Measurements from ENCODE around the gene DUSP14. TPM values are rescaled to one million over a fixed set of nuclear protein-coding genes. Genes with fewer than 3 reads are reported as not detected.
A peak's percentile ranks its signal among the peaks of the same experiment; 100 is the strongest.
"Not testable (repeated sequence)": the region's sequence is repeated elsewhere in the genome, so short reads cannot be mapped to it uniquely, and the experiment has no call there.

Gene DUSP14
- 19.4 TPM for polyA plus RNA-seq (2013, experiment 1 of 4)
- 19.7 TPM for polyA plus RNA-seq (2013, experiment 2 of 4)
- polyA plus RNA-seq (2013, experiment 3 of 4), result 18.6 TPM
- 19.7 TPM for polyA plus RNA-seq (2013, experiment 4 of 4)

DNA sequence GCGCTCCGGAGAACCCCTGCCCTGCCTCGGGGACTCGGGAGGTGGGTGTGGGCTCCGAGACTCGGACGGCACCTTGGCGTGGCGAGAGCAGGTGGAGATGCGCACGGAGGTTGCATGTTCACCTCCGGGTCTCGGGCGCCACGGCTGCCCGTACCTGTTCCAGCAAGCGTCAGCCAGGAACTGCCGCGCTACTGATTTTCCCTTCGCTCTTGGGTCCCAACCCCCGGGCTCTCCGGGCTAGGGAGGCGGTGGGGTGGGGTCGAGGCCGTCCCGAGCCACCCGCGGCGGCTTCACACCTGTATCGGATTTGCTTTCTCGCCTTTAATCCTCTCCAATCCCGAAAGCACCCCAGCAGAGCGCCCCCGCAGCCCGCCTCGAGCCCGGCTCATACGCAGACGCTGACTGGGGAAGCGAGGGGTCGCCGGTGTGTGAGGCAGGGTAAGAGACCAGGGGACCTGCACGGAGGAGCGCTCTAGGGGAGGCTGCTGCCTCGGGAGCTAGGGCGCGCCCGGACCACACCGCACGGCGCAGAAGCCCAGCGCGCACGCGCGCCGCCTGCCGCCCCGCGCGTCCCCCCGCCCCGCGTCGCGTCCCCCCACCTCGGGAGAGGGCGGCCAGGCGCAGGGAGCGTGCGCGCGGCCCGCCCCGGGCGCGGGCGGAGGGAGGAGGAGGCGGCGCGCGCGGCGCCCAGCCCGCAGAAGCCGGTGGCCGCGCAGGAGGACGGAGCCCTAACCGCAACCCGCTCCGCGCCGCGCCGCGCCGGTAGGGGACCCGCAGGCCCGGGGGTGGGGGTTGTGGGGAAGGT lies at the start of gene DUSP14:
DUSP14 (plus strand) TSS at position 695 of the 805 bp plus-strand sequence. CDS start 22,382 bp downstream, outside the sequence.
- peaks cover 28% of the 10 kb centered on the region for H3K27me3 ChIP-seq (ENCODE audit: control insufficient read depth, insufficient read depth, low read length, poor library complexity, severe bottlenecking)
- peaks cover 24% of the 10 kb centered on the region for H3K4me1 ChIP-seq (ENCODE audit: control insufficient read depth, insufficient read depth, low read length)
- no peaks in the 10 kb centered on the region for H3K36me3 ChIP-seq (ENCODE audit: control insufficient read depth, insufficient read depth, low read length)
- no peak within 1 kb of the TSS for H3K27ac ChIP-seq (ENCODE audit: insufficient read depth, low read depth, low read length, poor library complexity, severe bottlenecking)
- no peaks in the 10 kb centered on the region for H3K9me3 ChIP-seq (ENCODE audit: control insufficient read depth, low read length)
- WGBS, 2 experiments, result 0 to 1% methylated on average over 99 of the region's 100 CpGs
- peak within 1 kb of the TSS; percentile 73 for H3K4me3 ChIP-seq (ENCODE audit: insufficient read depth, low read depth, low read length)

- Histone ChIP-seq H3K27me3 (ENCODE audit: control insufficient read depth, insufficient read depth, low read length, poor library complexity, severe bottlenecking) (no peaks in the 10 kb centered on the region), H3K27ac (ENCODE audit: insufficient read depth, low read depth, low read length, poor library complexity, severe bottlenecking) (no peak overlapping the region), H3K36me3 (ENCODE audit: control insufficient read depth, insufficient read depth, low read length) (peaks cover 18% of the 10 kb centered on the region), H3K9me3 (ENCODE audit: control insufficient read depth, low read length) (no peaks in the 10 kb centered on the region), H3K4me1 (ENCODE audit: control insufficient read depth, insufficient read depth, low read length) (no peaks in the 10 kb centered on the region), H3K4me3 (ENCODE audit: insufficient read depth, low read depth, low read length) (no peak overlapping the region)
- 95 to 99% methylated on average over 2 of the region's 2 CpGs for WGBS, 2 experiments
Observed at GRCh38 chr17:37440424-37440823, 49.3 kb upstream of the DUSP14 start.

DNA sequence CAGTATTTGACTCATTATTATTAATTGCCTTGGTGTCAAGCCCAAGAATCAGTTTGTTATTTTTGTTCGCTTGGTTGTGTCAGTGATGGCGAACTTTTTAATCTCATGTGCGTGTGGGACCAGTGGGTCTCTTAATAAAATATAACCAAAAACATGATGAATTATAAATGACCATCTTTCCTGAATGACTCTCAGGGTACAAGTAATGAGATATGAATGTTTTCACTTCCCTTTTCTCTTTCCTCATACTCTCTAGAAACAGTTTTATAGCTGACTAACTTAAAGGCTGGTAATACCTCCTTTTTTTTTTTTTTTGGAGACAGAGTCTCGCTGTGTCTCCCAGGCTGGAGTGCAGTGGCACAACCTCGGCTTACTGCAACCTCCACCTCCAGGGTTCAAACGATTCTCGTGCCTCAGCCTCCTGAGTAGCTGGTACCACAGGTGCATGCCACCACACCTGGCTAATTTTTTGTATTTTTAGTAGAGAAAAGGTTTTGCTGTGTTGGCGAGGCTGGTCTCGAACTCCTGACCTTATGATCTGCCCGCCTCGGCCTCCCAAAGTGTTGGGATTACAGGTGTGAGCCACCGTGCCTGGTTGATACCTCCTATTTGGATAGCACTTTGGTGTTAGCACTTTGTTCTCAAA lies 48.2 kb upstream of the DUSP14 start:
- H3K27me3 ChIP-seq (ENCODE audit: control insufficient read depth, insufficient read depth, low read length, poor library complexity, severe bottlenecking); H3K27ac ChIP-seq (ENCODE audit: insufficient read depth, low read depth, low read length, poor library complexity, severe bottlenecking); H3K4me1 ChIP-seq (ENCODE audit: control insufficient read depth, insufficient read depth, low read length); H3K9me3 ChIP-seq (ENCODE audit: control insufficient read depth, low read length); H3K4me3 ChIP-seq (ENCODE audit: insufficient read depth, low read depth, low read length): not testable (repeated sequence)
- 92 to 96% methylated on average over 12 of the region's 12 CpGs for WGBS, 2 experiments
- peaks cover 18% of the 10 kb centered on the region for H3K36me3 ChIP-seq (ENCODE audit: control insufficient read depth, insufficient read depth, low read length)

GRCh38 chr17:37446027-37446426 lies 43.7 kb upstream of the DUSP14 start:
- Histone ChIP-seq H3K27me3 (ENCODE audit: control insufficient read depth, insufficient read depth, low read length, poor library complexity, severe bottlenecking) (no peaks in the 10 kb centered on the region), H3K9me3 (ENCODE audit: control insufficient read depth, low read length) (no peaks in the 10 kb centered on the region), H3K4me1 (ENCODE audit: control insufficient read depth, insufficient read depth, low read length) (peaks cover 8% of the 10 kb centered on the region), H3K36me3 (ENCODE audit: control insufficient read depth, insufficient read depth, low read length) (peaks cover 16% of the 10 kb centered on the region), H3K4me3 (ENCODE audit: insufficient read depth, low read depth, low read length) (no peak overlapping the region), H3K27ac (ENCODE audit: insufficient read depth, low read depth, low read length, poor library complexity, severe bottlenecking) (no peak overlapping the region)
- 68 to 71% methylated on average over 3 of the region's 4 CpGs for WGBS, 2 experiments

DNA sequence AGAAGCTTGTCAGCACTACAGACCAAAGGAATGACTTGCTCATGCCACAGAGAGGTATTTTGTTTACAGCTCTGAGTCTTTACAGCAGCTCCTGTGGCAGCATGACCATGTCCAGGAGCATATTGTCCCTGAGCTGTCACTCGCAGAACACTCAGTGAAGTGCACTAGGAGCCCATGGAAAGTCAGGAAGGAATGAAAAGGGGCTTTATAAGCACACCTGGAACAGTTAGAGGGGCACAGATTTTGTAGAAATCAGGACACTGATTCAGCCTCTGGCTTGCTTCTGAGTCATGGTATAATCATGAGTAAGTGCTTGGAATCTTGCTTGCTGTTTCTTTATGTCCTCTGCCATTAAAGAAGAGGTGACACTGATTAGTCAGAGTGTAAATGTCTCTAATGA lies 42.0 kb upstream of the DUSP14 start:
- Histone ChIP-seq H3K4me3 (ENCODE audit: insufficient read depth, low read depth, low read length) (no peak overlapping the region), H3K27me3 (ENCODE audit: control insufficient read depth, insufficient read depth, low read length, poor library complexity, severe bottlenecking) (no peaks in the 10 kb centered on the region), H3K9me3 (ENCODE audit: control insufficient read depth, low read length) (no peaks in the 10 kb centered on the region), H3K4me1 (ENCODE audit: control insufficient read depth, insufficient read depth, low read length) (peaks cover 8% of the 10 kb centered on the region), H3K27ac (ENCODE audit: insufficient read depth, low read depth, low read length, poor library complexity, severe bottlenecking) (no peak overlapping the region), H3K36me3 (ENCODE audit: control insufficient read depth, insufficient read depth, low read length) (peaks cover 10% of the 10 kb centered on the region)
- WGBS, 2 experiments, result 93 to 98% methylated on average over 1 of the region's 1 CpG

DNA sequence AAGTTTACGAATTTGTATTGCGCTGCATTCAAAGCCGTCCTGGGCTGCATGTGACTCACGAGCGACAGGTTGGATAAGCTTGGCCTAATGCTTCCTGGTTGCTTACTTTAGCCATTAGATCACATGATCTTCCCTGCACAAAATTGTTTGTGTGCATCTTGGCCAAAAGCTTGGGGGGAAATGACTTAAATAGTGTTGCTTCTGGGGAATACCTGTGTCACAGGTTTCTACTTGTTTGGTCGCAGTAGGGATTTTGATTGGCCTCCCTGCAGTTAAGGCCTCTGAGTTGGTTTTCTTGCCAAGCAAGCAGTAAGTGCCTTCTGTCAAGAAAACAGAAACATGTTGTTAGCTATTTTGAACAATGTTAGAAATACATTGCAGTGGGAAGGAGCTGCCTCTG lies 39.6 kb upstream of the DUSP14 start:
- no peaks in the 10 kb centered on the region for H3K27me3 ChIP-seq (ENCODE audit: control insufficient read depth, insufficient read depth, low read length, poor library complexity, severe bottlenecking)
- H3K27ac ChIP-seq (ENCODE audit: insufficient read depth, low read depth, low read length, poor library complexity, severe bottlenecking), result no peak overlapping the region
- peaks cover 8% of the 10 kb centered on the region for H3K4me1 ChIP-seq (ENCODE audit: control insufficient read depth, insufficient read depth, low read length)
- H3K9me3 ChIP-seq (ENCODE audit: control insufficient read depth, low read length), result no peaks in the 10 kb centered on the region
- 90 to 96% methylated on average over 6 of the region's 6 CpGs for WGBS, 2 experiments
- peaks cover 5% of the 10 kb centered on the region for H3K36me3 ChIP-seq (ENCODE audit: control insufficient read depth, insufficient read depth, low read length)
- no peak overlapping the region for H3K4me3 ChIP-seq (ENCODE audit: insufficient read depth, low read depth, low read length)

- not testable (repeated sequence) for H3K27me3 ChIP-seq (ENCODE audit: control insufficient read depth, insufficient read depth, low read length, poor library complexity, severe bottlenecking); H3K36me3 ChIP-seq (ENCODE audit: control insufficient read depth, insufficient read depth, low read length); H3K9me3 ChIP-seq (ENCODE audit: control insufficient read depth, low read length); H3K4me3 ChIP-seq (ENCODE audit: insufficient read depth, low read depth, low read length); H3K27ac ChIP-seq (ENCODE audit: insufficient read depth, low read depth, low read length, poor library complexity, severe bottlenecking); H3K4me1 ChIP-seq (ENCODE audit: control insufficient read depth, insufficient read depth, low read length)
- WGBS, 2 experiments, result 0% methylated on average over 1 of the region's 3 CpGs; no CpG with 5 or more reads in 1 of the 2 experiments
Observed at GRCh38 chr17:37457801-37458200, 31.9 kb upstream of the DUSP14 start.

GRCh38 chr17:37458805-37459204 lies 30.9 kb upstream of the DUSP14 start:
- H3K9me3 ChIP-seq (ENCODE audit: control insufficient read depth, low read length), result no peaks in the 10 kb centered on the region
- H3K4me3 ChIP-seq (ENCODE audit: insufficient read depth, low read depth, low read length), result no peak overlapping the region
- H3K27ac ChIP-seq (ENCODE audit: insufficient read depth, low read depth, low read length, poor library complexity, severe bottlenecking), result no peak overlapping the region
- H3K27me3 ChIP-seq (ENCODE audit: control insufficient read depth, insufficient read depth, low read length, poor library complexity, severe bottlenecking), result no peaks in the 10 kb centered on the region
- H3K4me1 ChIP-seq (ENCODE audit: control insufficient read depth, insufficient read depth, low read length), result no peaks in the 10 kb centered on the region
- H3K36me3 ChIP-seq (ENCODE audit: control insufficient read depth, insufficient read depth, low read length), result no peaks in the 10 kb centered on the region
- WGBS, 2 experiments, result 89 to 99% methylated on average over 2 to 3 of the region's 3 CpGs

GRCh38 chr17:37461668-37462067 lies 28.0 kb upstream of the DUSP14 start:
- no peaks in the 10 kb centered on the region for H3K27me3 ChIP-seq (ENCODE audit: control insufficient read depth, insufficient read depth, low read length, poor library complexity, severe bottlenecking)
- no peak overlapping the region for H3K4me3 ChIP-seq (ENCODE audit: insufficient read depth, low read depth, low read length)
- H3K36me3 ChIP-seq (ENCODE audit: control insufficient read depth, insufficient read depth, low read length), result peaks cover 18% of the 10 kb centered on the region
- no peaks in the 10 kb centered on the region for H3K4me1 ChIP-seq (ENCODE audit: control insufficient read depth, insufficient read depth, low read length)
- 96% methylated on average over 3 of the region's 3 CpGs for WGBS, 2 experiments
- H3K9me3 ChIP-seq (ENCODE audit: control insufficient read depth, low read length), result no peaks in the 10 kb centered on the region
- no peak overlapping the region for H3K27ac ChIP-seq (ENCODE audit: insufficient read depth, low read depth, low read length, poor library complexity, severe bottlenecking)

DNA sequence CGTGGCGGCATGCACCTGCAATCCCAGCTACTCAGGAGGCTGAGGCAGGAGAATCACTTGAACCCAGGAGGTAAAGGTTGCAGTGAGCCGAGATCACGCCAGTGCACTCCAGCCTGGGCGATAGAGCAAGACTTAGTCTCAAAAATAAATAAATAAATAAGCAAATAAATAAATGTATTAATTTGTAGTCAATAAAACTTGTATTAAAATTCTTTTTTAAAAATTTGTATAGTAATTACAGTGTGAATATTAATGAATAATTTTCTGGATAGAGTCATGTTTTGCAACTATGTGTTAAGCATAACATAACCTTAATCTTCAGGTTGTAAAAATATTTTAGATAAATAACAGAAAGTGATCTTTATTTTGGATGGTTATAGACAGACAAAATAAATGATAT lies 27.2 kb upstream of the DUSP14 start:
- H3K27me3 ChIP-seq (ENCODE audit: control insufficient read depth, insufficient read depth, low read length, poor library complexity, severe bottlenecking), result no peaks in the 10 kb centered on the region
- H3K36me3 ChIP-seq (ENCODE audit: control insufficient read depth, insufficient read depth, low read length), result peaks cover 19% of the 10 kb centered on the region
- H3K4me1 ChIP-seq (ENCODE audit: control insufficient read depth, insufficient read depth, low read length), result no peaks in the 10 kb centered on the region
- no peak overlapping the region for H3K27ac ChIP-seq (ENCODE audit: insufficient read depth, low read depth, low read length, poor library complexity, severe bottlenecking)
- 92% methylated on average over 4 of the region's 5 CpGs for WGBS, 2 experiments
- no peaks in the 10 kb centered on the region for H3K9me3 ChIP-seq (ENCODE audit: control insufficient read depth, low read length)
- no peak overlapping the region for H3K4me3 ChIP-seq (ENCODE audit: insufficient read depth, low read depth, low read length)
